OCI-LY3 (cell line): ENCODE results near the gene CLSTN1.

Source experiments
- H2AFZ ChIP-seq: fragments of 200-600, 300-600 bp; shearing (Covaris generic); 2 replicates; pipeline ENCODE4 v1.6.0; 2014; ENCODE audit warnings: antibody characterized with exemption, low read depth, low read length
- H3K27ac ChIP-seq: fragments of 200-600, 300-600 bp; sonication (generic); 2 replicates; pipeline ENCODE4 v1.5.1; 2014; ENCODE audit warnings: mild to moderate bottlenecking, low read length, moderate library complexity, mixed read lengths
- H3K27me3 ChIP-seq: fragments of 200-600, 300-600 bp; sonication (generic); 2 replicates; pipeline ENCODE4 v1.6.1; 2014; ENCODE audit warnings: low read depth, low read length, mixed read lengths
- H3K36me3 ChIP-seq: fragments of 200-600, 300-600 bp; sonication (generic); replicated peaks from 2 replicates; pipeline ENCODE3; 2014; ENCODE audit warnings: low read depth, low read length, mixed read lengths
- H3K4me1 ChIP-seq: fragments of 300-600, 200-600 bp; sonication (generic); 2 replicates; pipeline ENCODE4 v1.6.1; 2014; ENCODE audit warnings: low read length, mixed read lengths
- H3K4me2 ChIP-seq: fragments of 200-600, 300-600 bp; sonication (generic); 2 replicates; pipeline ENCODE4 v1.6.1; 2014; ENCODE audit warnings: low read length, mixed read lengths
- H3K4me3 ChIP-seq: fragments of 300-600, 200-600 bp; sonication (generic); 2 replicates; pipeline ENCODE4 v1.5.1; 2014; ENCODE audit warnings: antibody characterized with exemption, mild to moderate bottlenecking, low read length, moderate library complexity
- H3K79me2 ChIP-seq: fragments of 300-600, 200-600 bp; shearing (Covaris generic); 2 replicates; pipeline ENCODE4 v1.6.1; 2014; ENCODE audit warnings: mild to moderate bottlenecking, low read length, mixed read lengths
- H3K9ac ChIP-seq: fragments of 300-600, 200-600 bp; shearing (Covaris generic); 2 replicates; pipeline ENCODE4 v1.6.0; 2014; ENCODE audit warnings: mild to moderate bottlenecking, low read length, moderate library complexity
- H3K9me3 ChIP-seq: fragments of 200-600, 300-600 bp; shearing (Covaris generic); 2 replicates; pipeline ENCODE4 v1.6.1; 2014; ENCODE audit warnings: low read length, mixed read lengths; ENCODE audit not compliant: insufficient read depth
- H4K20me1 ChIP-seq: fragments of 200-600, 300-600 bp; sonication (generic); 2 replicates; pipeline ENCODE4 v1.6.1; 2016; ENCODE audit warnings: low read length, mixed read lengths; ENCODE audit not compliant: insufficient read depth
- EZH2phosphoT487 ChIP-seq: fragments of 200-600 bp; shearing (Covaris generic); IDR thresholded peaks from 2 replicates; pipeline ENCODE4 v1.6.1; 2018; ENCODE audit warnings: antibody characterized with exemption, mixed run types, low read depth
- TF ChIP-seq, protein P1 (sequence below): fragments of 200-600, 300-600 bp; sonication (generic); IDR thresholded peaks from 2 replicates; pipeline ENCODE4 v1.5.1; 2014; ENCODE audit warnings: antibody characterized with exemption, low read length, low read depth

CLSTN1 gene

DNA sequence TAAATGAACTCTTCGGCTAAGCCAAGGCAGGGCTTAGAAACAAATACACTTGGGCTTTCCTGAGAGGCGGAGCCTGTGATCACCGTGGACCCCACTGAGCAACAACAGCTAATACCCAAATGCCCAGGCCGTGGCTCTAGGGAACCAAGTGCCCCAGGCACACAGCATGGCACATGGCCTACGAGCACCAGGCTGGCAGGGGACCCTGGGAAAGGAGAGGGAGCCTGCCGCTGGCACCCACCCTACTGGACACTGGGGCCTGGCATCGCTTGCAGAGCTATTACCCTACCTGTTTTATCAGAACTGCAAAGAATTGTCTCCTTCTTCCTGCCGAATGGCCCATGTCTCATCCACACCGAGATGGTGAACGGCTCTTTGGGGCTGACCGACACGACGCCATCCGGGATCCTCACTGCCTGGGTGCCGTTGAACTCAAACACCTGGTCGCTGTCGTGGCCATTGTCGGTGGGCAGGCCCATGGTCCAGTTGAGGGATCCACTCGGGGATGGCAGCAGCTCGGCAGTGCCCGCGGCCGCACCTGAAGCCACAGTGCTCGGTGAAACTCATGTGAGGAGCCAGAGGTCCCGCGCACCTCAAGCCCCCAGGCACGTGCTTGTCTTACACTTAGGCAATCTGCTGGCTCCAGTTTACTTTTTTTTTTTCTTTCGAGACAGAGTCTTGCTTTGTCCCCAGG, 79.5 kb downstream of the CLSTN1 start:
- no peak overlapping the region for H3K4me3 ChIP-seq
- no peak overlapping the region for H3K4me2 ChIP-seq
- no peaks in the 10 kb centered on the region for H3K79me2 ChIP-seq
- H3K36me3 ChIP-seq: peaks cover 23% of the 10 kb centered on the region
- H3K9me3 ChIP-seq: no peaks in the 10 kb centered on the region
- no peak overlapping the region for H3K9ac ChIP-seq
- no peak for TF ChIP-seq EZH2phosphoT487
- TF ChIP-seq, protein P1, sequence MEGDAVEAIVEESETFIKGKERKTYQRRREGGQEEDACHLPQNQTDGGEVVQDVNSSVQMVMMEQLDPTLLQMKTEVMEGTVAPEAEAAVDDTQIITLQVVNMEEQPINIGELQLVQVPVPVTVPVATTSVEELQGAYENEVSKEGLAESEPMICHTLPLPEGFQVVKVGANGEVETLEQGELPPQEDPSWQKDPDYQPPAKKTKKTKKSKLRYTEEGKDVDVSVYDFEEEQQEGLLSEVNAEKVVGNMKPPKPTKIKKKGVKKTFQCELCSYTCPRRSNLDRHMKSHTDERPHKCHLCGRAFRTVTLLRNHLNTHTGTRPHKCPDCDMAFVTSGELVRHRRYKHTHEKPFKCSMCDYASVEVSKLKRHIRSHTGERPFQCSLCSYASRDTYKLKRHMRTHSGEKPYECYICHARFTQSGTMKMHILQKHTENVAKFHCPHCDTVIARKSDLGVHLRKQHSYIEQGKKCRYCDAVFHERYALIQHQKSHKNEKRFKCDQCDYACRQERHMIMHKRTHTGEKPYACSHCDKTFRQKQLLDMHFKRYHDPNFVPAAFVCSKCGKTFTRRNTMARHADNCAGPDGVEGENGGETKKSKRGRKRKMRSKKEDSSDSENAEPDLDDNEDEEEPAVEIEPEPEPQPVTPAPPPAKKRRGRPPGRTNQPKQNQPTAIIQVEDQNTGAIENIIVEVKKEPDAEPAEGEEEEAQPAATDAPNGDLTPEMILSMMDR: no peak
- H4K20me1 ChIP-seq: no peaks in the 10 kb centered on the region
- no peaks in the 10 kb centered on the region for H3K4me1 ChIP-seq
- H3K27me3 ChIP-seq: no peaks in the 10 kb centered on the region
- no peak overlapping the region for H2AFZ ChIP-seq
- no peak overlapping the region for H3K27ac ChIP-seq

DNA sequence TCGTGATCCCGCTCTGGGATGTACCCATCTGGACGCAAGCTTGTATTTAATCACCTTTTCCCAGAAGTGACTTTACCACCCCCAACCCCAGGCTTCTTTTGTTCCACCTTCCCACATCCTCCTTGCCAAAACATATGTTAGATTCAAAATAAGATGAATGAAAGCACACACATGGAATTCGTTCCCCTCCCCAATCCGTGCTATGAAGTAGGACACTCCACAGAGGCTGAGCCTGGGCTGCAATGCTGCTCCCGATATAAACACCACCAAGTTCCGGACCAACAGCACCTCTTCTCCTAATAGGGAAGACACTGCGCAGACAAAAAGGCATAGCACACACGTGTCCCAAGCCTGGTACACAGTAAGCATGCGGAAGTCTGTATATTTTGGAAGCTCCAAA, 86.1 kb downstream of the CLSTN1 start:
- H3K9me3 ChIP-seq: no peaks in the 10 kb centered on the region
- TF ChIP-seq, protein P1: no peak
- TF ChIP-seq EZH2phosphoT487: no peak
- peaks cover 37% of the 10 kb centered on the region for H3K36me3 ChIP-seq
- no peak overlapping the region for H3K27ac ChIP-seq
- no peak overlapping the region for H2AFZ ChIP-seq
- H3K4me1 ChIP-seq: no peaks in the 10 kb centered on the region
- no peaks in the 10 kb centered on the region for H3K79me2 ChIP-seq
- H3K4me3 ChIP-seq: no peak overlapping the region
- H3K27me3 ChIP-seq: no peaks in the 10 kb centered on the region
- no peak overlapping the region for H3K4me2 ChIP-seq
- no peak overlapping the region for H3K9ac ChIP-seq
- H4K20me1 ChIP-seq: no peaks in the 10 kb centered on the region

GRCh38 chr1:9737057-9737456, 86.7 kb downstream of the CLSTN1 start:
- H3K79me2 ChIP-seq: no peaks in the 10 kb centered on the region
- no peak overlapping the region for H3K27ac ChIP-seq
- H4K20me1 ChIP-seq: no peaks in the 10 kb centered on the region
- peaks cover 38% of the 10 kb centered on the region for H3K36me3 ChIP-seq
- no peaks in the 10 kb centered on the region for H3K9me3 ChIP-seq
- H3K9ac ChIP-seq: no peak overlapping the region
- H2AFZ ChIP-seq: no peak overlapping the region
- H3K4me1 ChIP-seq: no peaks in the 10 kb centered on the region
- no peak for TF ChIP-seq EZH2phosphoT487
- TF ChIP-seq, protein P1: no peak
- no peaks in the 10 kb centered on the region for H3K27me3 ChIP-seq
- H3K4me2 ChIP-seq: no peak overlapping the region
- H3K4me3 ChIP-seq: no peak overlapping the region

GRCh38 chr1:9736241-9736640, 87.5 kb downstream of the CLSTN1 start:
- H3K4me2 ChIP-seq: no peak overlapping the region
- no peak overlapping the region for H3K27ac ChIP-seq
- no peaks in the 10 kb centered on the region for H3K4me1 ChIP-seq
- H3K79me2 ChIP-seq: no peaks in the 10 kb centered on the region
- no peaks in the 10 kb centered on the region for H3K27me3 ChIP-seq
- no peaks in the 10 kb centered on the region for H3K9me3 ChIP-seq
- TF ChIP-seq, protein P1: no peak
- TF ChIP-seq EZH2phosphoT487: no peak
- H3K9ac ChIP-seq: no peak overlapping the region
- H3K36me3 ChIP-seq: peaks cover 40% of the 10 kb centered on the region
- H4K20me1 ChIP-seq: no peaks in the 10 kb centered on the region
- no peak overlapping the region for H3K4me3 ChIP-seq
- H2AFZ ChIP-seq: no peak overlapping the region
